H1 (cell line): ENCODE results near the gene CAPN9.

Experiments
- CTCF ChIP-seq, 3 experiments: IDR thresholded peaks; 1 replicate in 2 of 3; 2 replicates in 1 of 3; pipeline versions ENCODE4 v1.5.1 to v1.6.1; 2011; ENCODE audit warnings: low read length in 3 of 3, mild to moderate bottlenecking in 3 of 3, inconsistent platforms in 2 of 3, low read depth in 1 of 3, moderate library complexity in 1 of 3; ENCODE audit not compliant: insufficient read depth in 1 of 3; ENCODE audit errors: control extremely low read depth in 1 of 3
- EZH2 ChIP-seq: fragments of 200-600 bp; sonication (generic); IDR thresholded peaks from 2 replicates; pipeline ENCODE4 v1.7.1; 2012; ENCODE audit warnings: low read depth, mild to moderate bottlenecking, moderate library complexity, low read length, inconsistent platforms; ENCODE audit not compliant: severe bottlenecking
- NANOG ChIP-seq: IDR thresholded peaks from 2 replicates; pipeline ENCODE4 v1.6.1; 2011; ENCODE audit warnings: low read length, low read depth, mild to moderate bottlenecking, inconsistent platforms; ENCODE audit not compliant: insufficient read depth, poor library complexity, severe bottlenecking
- PHF8 ChIP-seq: fragments of 200-600 bp; sonication (generic); conservative IDR thresholded peaks from 2 replicates; pipeline ENCODE4 v1.7.1; 2012; ENCODE audit warnings: low read depth, mild to moderate bottlenecking, inconsistent platforms, low read length, moderate library complexity
- POLR2A ChIP-seq, 2 experiments: IDR thresholded peaks; 1 replicate in 1 of 2; 2 replicates in 1 of 2; pipeline ENCODE4 v1.6.1; 2011; ENCODE audit warnings: low read depth in 2 of 2, low read length in 2 of 2, mild to moderate bottlenecking in 2 of 2; ENCODE audit errors: control extremely low read depth in 1 of 2
- POLR2AphosphoS5 ChIP-seq: IDR thresholded peaks from 2 replicates; pipeline ENCODE4 v1.6.1; 2011; ENCODE audit warnings: low read depth, low read length
- RBBP5 ChIP-seq: IDR thresholded peaks from 2 replicates; pipeline ENCODE4 v1.7.1; 2012; ENCODE audit warnings: low read depth, mild to moderate bottlenecking, inconsistent platforms, low read length, moderate library complexity, borderline replicate concordance
- SIN3A ChIP-seq, 2 experiments: IDR thresholded peaks in 1 of 2; conservative IDR thresholded peaks in 1 of 2; 2 replicates each; pipeline ENCODE4 v1.6.1; 2011 to 2012; ENCODE audit warnings: low read length in 2 of 2, improper control_type of control experiment in 1 of 2, low read depth in 1 of 2, mild to moderate bottlenecking in 1 of 2
- SP1 ChIP-seq: IDR thresholded peaks from 2 replicates; pipeline ENCODE4 v1.6.1; 2011; ENCODE audit warnings: low read depth, low read length
- SRF ChIP-seq: IDR thresholded peaks from 2 replicates; pipeline ENCODE4 v1.6.1; 2011; ENCODE audit warnings: mild to moderate bottlenecking, low read depth, low read length, moderate library complexity
- TAF1 ChIP-seq: IDR thresholded peaks from 2 replicates; pipeline ENCODE4 v1.6.1; 2011; ENCODE audit warnings: mild to moderate bottlenecking, low read depth, low read length
- YY1 ChIP-seq: IDR thresholded peaks from 2 replicates; pipeline ENCODE4 v1.6.1; 2011; ENCODE audit warnings: low read depth, mild to moderate bottlenecking, low read length
- TF ChIP-seq, protein P1 (sequence below): IDR thresholded peaks from 2 replicates; pipeline ENCODE4 v1.6.1; 2012; ENCODE audit warnings: inconsistent platforms

- TF ChIP-seq PHF8 (no peak), CTCF (IDR thresholded peaks at IDR 0.05; ENCODE audit: control extremely low read depth in 1 of 3, insufficient read depth in 1 of 3, low read depth in 1 of 3, low read length in 3 of 3) (no peak), POLR2AphosphoS5 (no peak), SRF (no peak), POLR2A (IDR thresholded peaks at IDR 0.05; ENCODE audit: control extremely low read depth in 1 of 2, low read depth in 2 of 2, low read length in 2 of 2) (no peak), SP1 (no peak), EZH2 (no peak), TAF1 (no peak), NANOG (no peak), YY1 (no peak), RBBP5 (no peak), SIN3A (conservative IDR thresholded peaks at IDR 0.05 in 1 of 2, IDR thresholded peaks at IDR 0.05 in 1 of 2; ENCODE audit: low read depth in 1 of 2, low read length in 2 of 2) (no peak)
- TF ChIP-seq, protein P1, sequence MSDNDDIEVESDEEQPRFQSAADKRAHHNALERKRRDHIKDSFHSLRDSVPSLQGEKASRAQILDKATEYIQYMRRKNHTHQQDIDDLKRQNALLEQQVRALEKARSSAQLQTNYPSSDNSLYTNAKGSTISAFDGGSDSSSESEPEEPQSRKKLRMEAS: no peak
Observed at GRCh38 chr1:230818901-230819300, 71.7 kb downstream of the CAPN9 start.
